Measurements from ENCODE around the gene LRRTM1. TPM values are rescaled to one million over a fixed set of nuclear protein-coding genes. Genes with fewer than 3 reads are reported as not detected.

LRRTM1 gene
- total RNA-seq, 1 donor = not detected

- Histone ChIP-seq H3K4me3 (ENCODE audit: low read length) (no peak overlapping the region), H3K9me3 (ENCODE audit: low read depth, low read length) (no peaks in the 10 kb centered on the region), H3K4me1 (ENCODE audit: insufficient read depth, low read length) (no peaks in the 10 kb centered on the region), H3K27me3 (ENCODE audit: insufficient read depth, low read length) (peaks cover 28% of the 10 kb centered on the region)
Observed at GRCh38 chr2:80322958-80323357, 18.4 kb upstream of the LRRTM1 start.

GRCh38 chr2:80322311-80322920, 17.9 kb upstream of the LRRTM1 start:
- Histone ChIP-seq H3K27me3 (ENCODE audit: insufficient read depth, low read length) (peaks cover 28% of the 10 kb centered on the region), H3K9me3 (ENCODE audit: low read depth, low read length) (no peaks in the 10 kb centered on the region), H3K4me3 (ENCODE audit: low read length) (no peak overlapping the region), H3K4me1 (ENCODE audit: insufficient read depth, low read length) (no peaks in the 10 kb centered on the region)

GRCh38 chr2:80312282-80312839, 7.8 kb upstream of the LRRTM1 start:
- no peaks in the 10 kb centered on the region for H3K9me3 ChIP-seq (ENCODE audit: low read depth, low read length)
- no peak overlapping the region for H3K4me3 ChIP-seq (ENCODE audit: low read length)
- no peaks in the 10 kb centered on the region for H3K27me3 ChIP-seq (ENCODE audit: insufficient read depth, low read length)
- no peaks in the 10 kb centered on the region for H3K4me1 ChIP-seq (ENCODE audit: insufficient read depth, low read length)

- H3K4me1 ChIP-seq (ENCODE audit: insufficient read depth, low read length) = no peaks in the 10 kb centered on the region
- H3K9me3 ChIP-seq (ENCODE audit: low read depth, low read length) = no peaks in the 10 kb centered on the region
- H3K4me3 ChIP-seq (ENCODE audit: low read length) = no peak overlapping the region
- H3K27me3 ChIP-seq (ENCODE audit: insufficient read depth, low read length) = no peaks in the 10 kb centered on the region
Observed at GRCh38 chr2:80311304-80311703, 6.8 kb upstream of the LRRTM1 start.

- H3K4me1 ChIP-seq (ENCODE audit: insufficient read depth, low read length) = no peaks in the 10 kb centered on the region
- H3K4me3 ChIP-seq (ENCODE audit: low read length) = no peak overlapping the region
- no peaks in the 10 kb centered on the region for H3K9me3 ChIP-seq (ENCODE audit: low read depth, low read length)
- H3K27me3 ChIP-seq (ENCODE audit: insufficient read depth, low read length) = peaks cover 53% of the 10 kb centered on the region
Observed at GRCh38 chr2:80303006-80303908, 1.3 kb downstream of the LRRTM1 start.

- Histone ChIP-seq H3K9me3 (ENCODE audit: low read depth, low read length) (no peaks in the 10 kb centered on the region), H3K4me1 (ENCODE audit: insufficient read depth, low read length) (no peaks in the 10 kb centered on the region), H3K27me3 (ENCODE audit: insufficient read depth, low read length) (peaks cover 53% of the 10 kb centered on the region), H3K4me3 (ENCODE audit: low read length) (no peak overlapping the region)
Observed at GRCh38 chr2:80302314-80303005, 2.1 kb downstream of the LRRTM1 start.

- H3K27me3 ChIP-seq (ENCODE audit: insufficient read depth, low read length) = peaks cover 53% of the 10 kb centered on the region
- H3K9me3 ChIP-seq (ENCODE audit: low read depth, low read length) = no peaks in the 10 kb centered on the region
Observed at GRCh38 chr2:80302001-80302313, 2.6 kb downstream of the LRRTM1 start.

GRCh38 chr2:80300954-80301353, 3.6 kb downstream of the LRRTM1 start:
- Histone ChIP-seq H3K9me3 (ENCODE audit: low read depth, low read length) (no peaks in the 10 kb centered on the region), H3K27me3 (ENCODE audit: insufficient read depth, low read length) (peaks cover 52% of the 10 kb centered on the region), H3K4me1 (ENCODE audit: insufficient read depth, low read length) (no peaks in the 10 kb centered on the region), H3K4me3 (ENCODE audit: low read length) (no peak overlapping the region)

More at GRCh38 chr2:80302001-80302313, 2.6 kb downstream of the LRRTM1 start:
- Histone ChIP-seq H3K4me3 (ENCODE audit: low read length) (no peak overlapping the region), H3K4me1 (ENCODE audit: insufficient read depth, low read length) (no peaks in the 10 kb centered on the region)

GRCh38 chr2:80300346-80300745, 4.2 kb downstream of the LRRTM1 start:
- Histone ChIP-seq H3K9me3 (ENCODE audit: low read depth, low read length) (no peaks in the 10 kb centered on the region), H3K4me3 (ENCODE audit: low read length) (no peak overlapping the region), H3K27me3 (ENCODE audit: insufficient read depth, low read length) (peaks cover 46% of the 10 kb centered on the region), H3K4me1 (ENCODE audit: insufficient read depth, low read length) (no peaks in the 10 kb centered on the region)

GRCh38 chr2:80299661-80300060, 4.9 kb downstream of the LRRTM1 start:
- Histone ChIP-seq H3K9me3 (ENCODE audit: low read depth, low read length) (no peaks in the 10 kb centered on the region), H3K4me3 (ENCODE audit: low read length) (no peak overlapping the region), H3K4me1 (ENCODE audit: insufficient read depth, low read length) (no peaks in the 10 kb centered on the region), H3K27me3 (ENCODE audit: insufficient read depth, low read length) (peaks cover 39% of the 10 kb centered on the region)

GRCh38 chr2:80298954-80299353, 5.6 kb downstream of the LRRTM1 start:
- H3K4me3 ChIP-seq (ENCODE audit: low read length) = no peak overlapping the region
- no peaks in the 10 kb centered on the region for H3K9me3 ChIP-seq (ENCODE audit: low read depth, low read length)
- no peaks in the 10 kb centered on the region for H3K4me1 ChIP-seq (ENCODE audit: insufficient read depth, low read length)
- H3K27me3 ChIP-seq (ENCODE audit: insufficient read depth, low read length) = peaks cover 36% of the 10 kb centered on the region

- Histone ChIP-seq H3K9me3 (ENCODE audit: low read depth, low read length) (no peaks in the 10 kb centered on the region), H3K4me1 (ENCODE audit: insufficient read depth, low read length) (no peaks in the 10 kb centered on the region), H3K27me3 (ENCODE audit: insufficient read depth, low read length) (no peaks in the 10 kb centered on the region), H3K4me3 (ENCODE audit: low read length) (no peak overlapping the region)
Observed at GRCh38 chr2:80293039-80293438, 11.5 kb downstream of the LRRTM1 start.

GRCh38 chr2:80292474-80292873, 12.1 kb downstream of the LRRTM1 start:
- Histone ChIP-seq H3K4me1 (ENCODE audit: insufficient read depth, low read length) (no peaks in the 10 kb centered on the region), H3K9me3 (ENCODE audit: low read depth, low read length) (no peaks in the 10 kb centered on the region), H3K4me3 (ENCODE audit: low read length) (no peak overlapping the region), H3K27me3 (ENCODE audit: insufficient read depth, low read length) (no peaks in the 10 kb centered on the region)

GRCh38 chr2:80291656-80292055, 12.9 kb downstream of the LRRTM1 start:
- Histone ChIP-seq H3K9me3 (ENCODE audit: low read depth, low read length) (no peaks in the 10 kb centered on the region), H3K27me3 (ENCODE audit: insufficient read depth, low read length) (no peaks in the 10 kb centered on the region), H3K4me1 (ENCODE audit: insufficient read depth, low read length) (no peaks in the 10 kb centered on the region), H3K4me3 (ENCODE audit: low read length) (no peak overlapping the region)

GRCh38 chr2:80288576-80288975, 16.0 kb downstream of the LRRTM1 start:
- no peak overlapping the region for H3K4me3 ChIP-seq (ENCODE audit: low read length)
- H3K4me1 ChIP-seq (ENCODE audit: insufficient read depth, low read length) = no peaks in the 10 kb centered on the region
- no peaks in the 10 kb centered on the region for H3K9me3 ChIP-seq (ENCODE audit: low read depth, low read length)
- no peaks in the 10 kb centered on the region for H3K27me3 ChIP-seq (ENCODE audit: insufficient read depth, low read length)

Data from mononuclear cell (primary cell).